T-cell (primary cell): ENCODE measurements around the gene OGDH. TPM values are rescaled to one million over a fixed set of nuclear protein-coding genes. Genes with fewer than 3 reads are reported as not detected.

ENCODE experiments used
- ATAC-seq, 4 experiments: fragments of 200-7000 bp in 3 of 4; fragments of 150-1000 bp in 1 of 4; cut with Tn5 transposase; replicated peaks in 1 of 4; 1 replicate in 3 of 4; 2 replicates in 1 of 4; pipeline ENCODE4 v1.10.0; 2021; ENCODE audit warnings: moderate library complexity in 3 of 4, mild to moderate bottlenecking in 2 of 4, moderate number of reproducible peaks in 1 of 4
- CTCF ChIA-PET, 2 donors: fragments of 300-600 bp; sonication (Branson Sonifier 250); formaldehyde crosslinking; loops; one replicate each; lab custom pipeline; 2022; ENCODE audit warnings: antibody characterized with exemption in 2 of 2; lab: Charles Lee
- POLR2A ChIA-PET, 2 donors: fragments of 300-600 bp; sonication (Branson Sonifier 250); formaldehyde crosslinking; loops; one replicate each; lab custom pipeline; 2022; ENCODE audit warnings: antibody characterized with exemption in 2 of 2; lab: Charles Lee
- DNase-seq, 35 experiments: peaks; one replicate each; pipeline versions ENCODE4 v3.0.0 to v3.0.0-alpha.2; 2013 to 2023
- H3K27ac ChIP-seq: one replicate; pipeline ENCODE4 v1.5.1; 2013; ENCODE audit warnings: low read length
- H3K27me3 ChIP-seq, 2 experiments: replicated peaks in 1 of 2; 1 replicate in 1 of 2; 2 replicates in 1 of 2; pipeline versions ENCODE4 v1.6.1 to v1.7.0; 2013; ENCODE audit warnings: low read length in 1 of 2, mixed read lengths in 1 of 2; ENCODE audit not compliant: control insufficient read depth in 2 of 2, insufficient read depth in 2 of 2; ENCODE audit errors: extremely low read depth in 1 of 2
- H3K36me3 ChIP-seq, 2 donors: 1 replicate in 1 of 2; 2 replicates in 1 of 2; pipeline versions ENCODE4 v1.6.1 to v1.7.0; 2013; ENCODE audit warnings: low read length in 1 of 2; ENCODE audit not compliant: control insufficient read depth in 2 of 2, insufficient read depth in 1 of 2; ENCODE audit errors: extremely low read depth in 1 of 2
- H3K4me1 ChIP-seq, 2 experiments: 1 replicate in 1 of 2; 2 replicates in 1 of 2; pipeline versions ENCODE4 v1.6.1 to v1.7.0; 2013; ENCODE audit warnings: low read length in 2 of 2, mixed read lengths in 1 of 2; ENCODE audit not compliant: insufficient read depth in 2 of 2, control insufficient read depth in 1 of 2; ENCODE audit errors: extremely low read depth in 1 of 2
- H3K4me3 ChIP-seq, 2 donors: 1 replicate in 1 of 2; 2 replicates in 1 of 2; pipeline versions ENCODE4 v1.5.1 to v1.7.0; 2013; ENCODE audit warnings: mild to moderate bottlenecking in 2 of 2, low read length in 1 of 2, moderate library complexity in 1 of 2; ENCODE audit not compliant: control insufficient read depth in 1 of 2; ENCODE audit errors: extremely low read depth in 1 of 2
- H3K9me3 ChIP-seq: 2 replicates; pipeline ENCODE4 v1.7.0; 2013
- H3K27ac Mint-ChIP-seq, 2 donors: one replicate each; pipeline ENCODE4 v1.8.0; 2020 to 2021; ENCODE audit warnings: mild to moderate bottlenecking in 2 of 2, mixed read lengths in 2 of 2
- H3K27me3 Mint-ChIP-seq, 2 donors: one replicate each; pipeline ENCODE4 v1.8.0; 2021 to 2022; ENCODE audit warnings: mixed read lengths in 2 of 2
- H3K36me3 Mint-ChIP-seq: one replicate; pipeline ENCODE4 v1.8.0; 2021; ENCODE audit warnings: mixed read lengths
- H3K4me1 Mint-ChIP-seq, 3 donors: one replicate each; pipeline ENCODE4 v1.8.0; 2020 to 2022; ENCODE audit warnings: mixed read lengths in 3 of 3, mild to moderate bottlenecking in 1 of 3
- H3K4me3 Mint-ChIP-seq, 3 donors: one replicate each; pipeline ENCODE4 v1.8.0; 2020 to 2022; ENCODE audit warnings: mild to moderate bottlenecking in 3 of 3, mixed read lengths in 3 of 3, moderate library complexity in 3 of 3
- H3K9me3 Mint-ChIP-seq, 3 donors: one replicate each; pipeline ENCODE4 v1.8.0; 2020 to 2022; ENCODE audit warnings: mixed read lengths in 3 of 3
- WGBS: methylation state at CpG from one replicate; pipeline ENCODE4 v1.1.5; 2013; ENCODE audit warnings: missing lambda C conversion rate; ENCODE audit not compliant: insufficient coverage; 5-methylcytosine and 5-hydroxymethylcytosine counted together
- total RNA-seq, 35 experiments: library from RNA in 6 of 35; stranded (reverse) in 6 of 35; fragments of 120-200 nt in 1 of 35; gene quantifications; one replicate each; pipeline versions ENCODE4 v1.2.1 to v1.2.4 and lab custom pipeline; 2013 to 2026

The OGDH gene
- total RNA-seq, 5 donors from 2014 or later (not counting 1 experiment from before 2014, with no cell fraction given): 58.9 to 113 (median 108) TPM

DNA sequence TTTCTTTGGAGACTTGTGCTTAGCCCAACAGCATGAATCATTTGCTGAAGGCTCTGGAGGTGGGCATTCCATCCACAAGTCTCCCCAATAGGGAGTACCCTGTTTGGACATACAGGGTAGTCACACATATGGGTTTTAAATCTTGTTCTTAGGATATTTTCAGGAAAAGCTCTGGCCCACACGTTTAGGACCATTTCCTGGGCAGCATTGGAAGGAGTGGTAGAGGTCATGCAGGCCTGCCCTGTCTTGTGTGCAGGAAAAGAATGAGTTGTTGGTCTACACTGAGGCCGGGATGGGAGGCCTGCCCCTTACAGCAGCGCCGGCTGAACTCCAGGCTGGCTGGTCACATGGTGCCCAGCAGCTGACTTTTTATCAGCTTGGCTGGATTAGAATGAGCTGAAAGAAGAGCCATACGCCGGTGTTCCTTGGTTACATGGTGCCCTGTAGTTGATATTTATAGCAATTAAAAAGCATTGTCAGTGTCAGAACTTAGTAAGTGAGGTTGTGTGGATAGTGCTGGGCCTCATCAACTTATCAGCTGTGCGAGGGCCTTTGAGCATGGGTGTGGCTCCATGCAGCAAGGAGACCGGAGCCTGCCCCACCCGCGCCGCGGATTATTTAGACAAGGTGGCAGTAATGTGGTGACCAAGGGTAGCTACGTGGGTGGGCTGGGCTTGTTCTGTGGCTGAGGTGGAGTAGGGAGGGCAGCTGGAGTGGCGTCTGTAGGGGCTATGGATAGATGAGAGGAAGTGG, 28.6 kb downstream of the OGDH start:
- Mint-ChIP-seq H3K9me3 (no peaks in the 10 kb centered on the region), H3K4me1 (peaks cover 75 to 97% (median 94%) of the 10 kb centered on the region in 3 donors), H3K27ac (peak overlapping the region; percentile 98 to 100), H3K4me3 (peak overlapping the region in 2 of 3 donors; percentile 9 to 42), H3K27me3 (no peaks in the 10 kb centered on the region), H3K36me3 (peaks cover 19% of the 10 kb centered on the region)
- Histone ChIP-seq H3K4me3 (no peak overlapping the region), H3K36me3 (peaks cover 0 to 2% of the 10 kb centered on the region in 2 donors), H3K4me1 (peaks cover 39 to 100% of the 10 kb centered on the region in 2 experiments), H3K27me3 (no peaks in the 10 kb centered on the region), H3K27ac (peak overlapping the region; percentile 99), H3K9me3 (no peaks in the 10 kb centered on the region)
- ChIA-PET POLR2A (interaction anchor here (0.5 to 5.1 kb wide), 7 partner anchors 20 to 373 kb away, joined by 3 to 26 read pairs (median 4); partner anchors contain the start of genes OGDH (in 1 of the 2) and TMED4 (in 1 of the 2)), CTCF (interaction anchor here in 1 of 2 donors (0.7 kb wide), 1 partner anchor 49 kb away, joined by 4 read pairs; no protein-coding TSS in a partner anchor)
- DNase-seq (peak in 14 of 35 experiments; percentile 12 to 49 (median 32)), ATAC-seq (no peak)
- WGBS: 67% methylated on average over 13 of the region's 14 CpGs

DNA sequence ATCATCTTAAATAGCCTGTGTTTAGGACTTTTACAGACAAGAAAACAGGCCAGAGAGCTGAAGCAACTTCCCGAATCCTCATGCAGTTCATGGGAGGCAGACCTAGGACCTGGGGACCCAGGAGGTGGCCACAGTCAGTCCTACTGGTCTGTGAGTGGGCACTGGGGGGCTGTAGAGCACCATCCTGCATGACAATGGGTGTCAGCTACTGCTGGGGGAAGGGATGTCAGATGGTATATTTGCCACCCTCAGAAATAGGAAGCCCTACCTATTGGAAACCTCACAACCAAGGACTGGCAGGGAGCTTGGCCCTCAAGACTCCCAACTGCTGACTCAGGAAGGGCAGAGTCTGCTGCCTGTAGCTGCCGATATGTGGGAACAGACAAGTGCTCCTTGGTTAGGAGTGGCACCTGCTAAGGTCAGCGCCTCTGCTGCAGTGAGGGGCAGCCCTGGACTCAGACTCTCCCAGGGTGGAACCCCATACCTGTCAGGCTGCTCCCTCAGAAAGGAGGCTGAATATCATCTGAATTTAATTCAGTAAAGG, 29.7 kb downstream of the OGDH start:
- H3K36me3 ChIP-seq: peaks cover 0 to 2% of the 10 kb centered on the region in 2 donors
- no peaks in the 10 kb centered on the region for H3K9me3 ChIP-seq
- H3K4me1 ChIP-seq: peaks cover 39 to 98% of the 10 kb centered on the region in 2 experiments
- no peak overlapping the region for H3K4me3 Mint-ChIP-seq
- no peak for DNase-seq
- peaks cover 12% of the 10 kb centered on the region for H3K36me3 Mint-ChIP-seq
- no peak overlapping the region for H3K4me3 ChIP-seq
- no peaks in the 10 kb centered on the region for H3K9me3 Mint-ChIP-seq
- WGBS: 90% methylated on average over 2 of the region's 3 CpGs
- H3K27me3 Mint-ChIP-seq: no peaks in the 10 kb centered on the region
- H3K27me3 ChIP-seq: no peaks in the 10 kb centered on the region
- peak overlapping the region; percentile 99 for H3K27ac ChIP-seq
- no peak for ATAC-seq
- H3K27ac Mint-ChIP-seq: peak overlapping the region; percentile 98 to 100
- ChIA-PET POLR2A (interaction anchor here in 1 of 2 donors (5.1 kb wide), 1 partner anchor 29 kb away, joined by 26 read pairs; the partner anchor contains the start of gene OGDH), CTCF (interaction anchor here in 1 of 2 donors (1.2 kb wide), 1 partner anchor 132 kb away, joined by 6 read pairs; no protein-coding TSS in a partner anchor)
- peaks cover 70 to 94% (median 90%) of the 10 kb centered on the region in 3 donors for H3K4me1 Mint-ChIP-seq

DNA sequence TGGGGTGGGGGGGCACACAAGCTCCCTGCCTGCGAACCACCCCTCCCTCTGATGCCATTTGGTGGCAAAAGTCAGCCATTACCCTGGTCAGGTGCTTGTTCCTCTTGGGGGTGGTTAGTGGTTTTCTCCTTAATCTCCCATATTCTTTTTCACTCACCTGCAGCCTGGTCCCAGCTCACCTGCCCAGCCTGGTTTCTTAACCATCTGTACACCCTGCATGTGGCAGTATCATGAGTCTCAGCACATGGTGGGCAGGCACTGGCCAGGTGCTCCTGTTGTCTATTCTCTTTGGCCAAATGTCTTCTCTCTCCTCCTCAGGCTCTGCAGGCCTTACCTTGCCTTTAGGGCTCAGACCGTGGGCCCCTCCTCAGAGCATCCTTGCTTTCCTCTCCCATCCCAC, 30.5 kb downstream of the OGDH start:
- Mint-ChIP-seq H3K27me3 (no peaks in the 10 kb centered on the region), H3K4me3 (no peak overlapping the region), H3K9me3 (no peaks in the 10 kb centered on the region), H3K27ac (peak overlapping the region; percentile 98 to 100), H3K4me1 (peaks cover 65 to 92% (median 88%) of the 10 kb centered on the region in 3 donors), H3K36me3 (peaks cover 8% of the 10 kb centered on the region)
- DNase-seq (no peak), ATAC-seq (no peak)
- Histone ChIP-seq H3K36me3 (peaks cover 0 to 2% of the 10 kb centered on the region in 2 donors), H3K4me1 (peaks cover 31 to 98% of the 10 kb centered on the region in 2 experiments), H3K27ac (peak overlapping the region; percentile 99), H3K27me3 (no peaks in the 10 kb centered on the region), H3K4me3 (no peak overlapping the region), H3K9me3 (no peaks in the 10 kb centered on the region)
- no CpG with 5 or more reads among the region's 2 CpGs for WGBS
- CTCF ChIA-PET: no interaction called here
- POLR2A ChIA-PET: interaction anchor here in 1 of 2 donors (5.1 kb wide), 1 partner anchor 30 kb away, joined by 26 read pairs; the partner anchor contains the start of gene OGDH

DNA sequence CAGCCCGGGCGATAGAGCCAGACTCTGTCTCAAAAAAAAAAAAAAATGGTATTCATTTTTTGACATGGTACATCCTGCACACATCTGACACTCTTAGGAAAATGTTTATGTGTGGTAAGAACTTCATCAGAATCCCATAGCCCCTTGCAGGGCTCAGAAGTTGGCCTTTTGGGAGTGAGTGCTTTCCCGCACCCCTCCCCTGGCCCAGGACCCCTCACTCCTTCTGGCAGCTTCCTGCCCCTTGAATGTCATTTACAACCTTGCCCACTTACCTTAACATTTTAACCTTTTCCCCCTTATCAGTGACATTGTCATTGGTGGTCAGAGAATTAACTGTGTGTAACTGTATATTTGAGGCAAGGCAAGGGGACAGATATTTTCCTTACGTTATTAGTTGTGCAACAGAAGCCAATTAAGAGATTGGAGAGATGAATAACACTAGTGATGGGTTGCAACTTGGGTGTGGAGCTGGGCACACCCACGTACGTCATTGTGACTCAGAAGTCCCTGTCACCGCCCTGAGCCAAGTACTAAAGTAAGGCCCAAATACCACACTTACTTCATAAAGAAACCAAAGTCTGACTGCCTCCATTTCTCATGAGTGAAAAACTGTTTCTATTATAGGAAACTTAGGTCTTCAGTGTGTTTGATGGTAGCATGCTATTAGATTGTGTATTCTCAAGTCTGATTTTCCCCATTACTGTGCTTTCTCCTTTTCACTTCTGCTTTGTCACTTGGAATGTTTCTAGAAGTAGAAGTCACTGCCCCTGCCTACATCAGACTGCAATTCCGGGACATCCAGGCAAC, 31.6 kb downstream of the OGDH start:
- H3K36me3 ChIP-seq: peaks cover 0 to 2% of the 10 kb centered on the region in 2 donors
- Mint-ChIP-seq H3K27me3 (no peaks in the 10 kb centered on the region), H3K4me3 (peak overlapping the region; percentile 66 to 80 (median 69)), H3K36me3 (peaks cover 7% of the 10 kb centered on the region), H3K27ac (peak overlapping the region; percentile 98 to 100), H3K4me1 (peaks cover 65 to 87% (median 86%) of the 10 kb centered on the region in 3 donors), H3K9me3 (no peaks in the 10 kb centered on the region)
- H3K9me3 ChIP-seq: no peaks in the 10 kb centered on the region
- ChIA-PET CTCF (interaction anchor here in 1 of 2 donors (2.1 kb wide), 1 partner anchor 31 kb away, joined by 14 read pairs; the partner anchor contains the start of gene OGDH), POLR2A (interaction anchor here (0.6 to 2.6 kb wide), 5 partner anchors 31 to 919 kb away, joined by 3 to 19 read pairs (median 3); partner anchors contain the start of gene OGDH (in 1 of the 2))
- 20% methylated on average over 1 of the region's 8 CpGs for WGBS
- H3K4me1 ChIP-seq: peaks cover 28 to 94% of the 10 kb centered on the region in 2 experiments
- peak in 34 of 35 experiments; percentile 60 to 92 (median 75) for DNase-seq
- peak; percentile 69 to 80 (median 70) for ATAC-seq
- H3K4me3 ChIP-seq: no peak overlapping the region
- no peaks in the 10 kb centered on the region for H3K27me3 ChIP-seq
- H3K27ac ChIP-seq: peak overlapping the region; percentile 99

DNA sequence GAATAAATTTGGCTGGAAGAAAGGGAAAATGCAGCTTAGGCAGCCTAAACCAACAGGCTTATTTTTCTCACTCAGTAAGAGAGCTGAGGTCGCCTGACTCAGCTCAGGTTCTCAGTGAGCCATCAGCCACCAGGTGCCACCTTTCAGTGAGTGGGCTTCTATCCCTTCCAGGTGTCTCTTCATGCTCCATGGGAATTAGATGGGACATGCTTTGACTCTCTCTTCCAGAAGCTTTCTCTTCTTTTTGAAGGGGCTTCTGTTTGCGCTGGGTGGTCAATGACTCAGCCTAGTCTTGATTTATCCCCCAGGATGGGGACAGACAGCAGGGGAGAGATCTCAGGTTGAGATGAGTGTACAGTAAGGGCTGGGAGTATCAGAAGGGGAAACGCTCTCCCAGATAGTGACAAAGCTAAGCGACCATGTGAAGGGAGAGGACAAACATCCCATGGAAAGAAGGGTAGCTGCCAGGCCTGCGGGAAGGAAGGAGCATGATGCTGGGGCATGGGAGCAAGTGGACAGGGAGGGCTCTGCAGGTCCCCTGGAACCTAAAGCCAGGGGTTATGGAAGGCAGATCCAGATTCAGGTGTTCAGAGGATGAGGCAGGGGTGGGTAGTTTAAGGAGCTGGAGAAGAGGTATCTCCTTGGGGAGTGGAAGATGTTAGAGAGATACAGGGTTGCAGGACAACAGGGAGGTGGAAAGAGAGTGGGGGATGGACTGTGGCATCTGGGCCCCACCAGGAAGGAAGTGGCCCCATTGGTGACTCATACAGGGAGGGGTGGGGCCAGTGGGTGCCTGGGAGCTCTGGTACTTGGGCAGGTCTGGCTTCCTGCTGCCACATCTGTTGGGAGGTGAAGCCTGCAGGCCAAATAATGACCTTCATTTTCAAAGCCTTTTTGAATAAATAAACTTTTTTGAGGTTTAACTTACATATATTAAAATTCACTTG, 32.5 kb downstream of the OGDH start:
- H3K27ac Mint-ChIP-seq: peak overlapping the region; percentile 98 to 100
- peaks cover 7% of the 10 kb centered on the region for H3K36me3 Mint-ChIP-seq
- Histone ChIP-seq H3K27me3 (no peaks in the 10 kb centered on the region), H3K4me3 (no peak overlapping the region), H3K4me1 (peaks cover 26 to 85% of the 10 kb centered on the region in 2 experiments), H3K36me3 (peaks cover 2 to 3% of the 10 kb centered on the region in 2 donors), H3K27ac (peak overlapping the region; percentile 99), H3K9me3 (no peaks in the 10 kb centered on the region)
- 48% methylated on average over 3 of the region's 5 CpGs for WGBS
- H3K27me3 Mint-ChIP-seq: no peaks in the 10 kb centered on the region
- ATAC-seq (peak; percentile 66 to 89 (median 86)), DNase-seq (peak; percentile 56 to 83 (median 70))
- peak overlapping the region; percentile 66 to 80 (median 69) for H3K4me3 Mint-ChIP-seq
- ChIA-PET POLR2A (interaction anchor here (0.6 to 2.6 kb wide), 6 partner anchors 7 to 433 kb away, joined by 3 to 19 read pairs (median 6); partner anchors contain the start of gene OGDH (in 1 of the 2)), CTCF (interaction anchor here in 1 of 2 donors (0.5 to 2.1 kb wide), 2 partner anchors 32 to 471 kb away, joined by 3 to 14 read pairs; partner anchors contain the start of gene OGDH)
- H3K4me1 Mint-ChIP-seq: peaks cover 59 to 85% (median 82%) of the 10 kb centered on the region in 3 donors
- H3K9me3 Mint-ChIP-seq: no peaks in the 10 kb centered on the region
